Lower lobe of right lung (tissue), 2 donors: Measurements from ENCODE around the gene NCBP3. TPM values are rescaled to one million over a fixed set of nuclear protein-coding genes. Genes with fewer than 3 reads are reported as not detected.

Experiments used
- ATAC-seq, 2 donors: fragments of 200-7000 bp; cut with Tn5 transposase; one replicate each; pipeline ENCODE4 v1.9.1; 2020 to 2022; ENCODE audit warnings: mild to moderate bottlenecking in 2 of 2, moderate library complexity in 2 of 2
- DNase-seq: peaks from one replicate; pipeline ENCODE4 v3.0.0-alpha.2; 2020
- H3K27ac ChIP-seq: fragments of 200-600 bp; one replicate; pipeline ENCODE4 v1.8.0; 2022
- H3K27me3 ChIP-seq: fragments of 200-600 bp; one replicate; pipeline ENCODE4 v1.8.0; 2022; ENCODE audit warnings: low read depth
- H3K36me3 ChIP-seq: fragments of 200-600 bp; one replicate; pipeline ENCODE4 v1.8.0; 2022; ENCODE audit warnings: mild to moderate bottlenecking
- H3K4me1 ChIP-seq: fragments of 200-600 bp; one replicate; pipeline ENCODE4 v1.8.0; 2022
- H3K4me3 ChIP-seq: fragments of 200-600 bp; one replicate; pipeline ENCODE4 v1.8.0; 2022; ENCODE audit warnings: mild to moderate bottlenecking
- H3K9me3 ChIP-seq: fragments of 200-600 bp; one replicate; pipeline ENCODE4 v1.8.0; 2022
- intact Hi-C: fragments of 100-400 bp; cut with DNase I; formaldehyde crosslinking; loops from one replicate; pipeline ENCODE4 v1.11.0; 2022
- total RNA-seq: library from RNA; stranded (reverse); fragmentation: NEBNext Ultra II Directional; extraction: Animal tissue kit (Norgen Biotek cat#: 25700); gene quantifications from one replicate; pipeline ENCODE4 v1.2.1, GENCODE V29; 2021
- TF ChIP-seq, protein P1 (sequence below): fragments of 200-600 bp; IDR thresholded peaks from one replicate; pipeline ENCODE4 v1.8.0; 2022; ENCODE audit warnings: antibody characterized with exemption, mild to moderate bottlenecking
- donor health status: DM: no; HTN: yes; CAD: no; lungs with severe emphysema.

The NCBP3 gene
- total RNA-seq, 1 donor from 2014 or later = 40.3 TPM

DNA sequence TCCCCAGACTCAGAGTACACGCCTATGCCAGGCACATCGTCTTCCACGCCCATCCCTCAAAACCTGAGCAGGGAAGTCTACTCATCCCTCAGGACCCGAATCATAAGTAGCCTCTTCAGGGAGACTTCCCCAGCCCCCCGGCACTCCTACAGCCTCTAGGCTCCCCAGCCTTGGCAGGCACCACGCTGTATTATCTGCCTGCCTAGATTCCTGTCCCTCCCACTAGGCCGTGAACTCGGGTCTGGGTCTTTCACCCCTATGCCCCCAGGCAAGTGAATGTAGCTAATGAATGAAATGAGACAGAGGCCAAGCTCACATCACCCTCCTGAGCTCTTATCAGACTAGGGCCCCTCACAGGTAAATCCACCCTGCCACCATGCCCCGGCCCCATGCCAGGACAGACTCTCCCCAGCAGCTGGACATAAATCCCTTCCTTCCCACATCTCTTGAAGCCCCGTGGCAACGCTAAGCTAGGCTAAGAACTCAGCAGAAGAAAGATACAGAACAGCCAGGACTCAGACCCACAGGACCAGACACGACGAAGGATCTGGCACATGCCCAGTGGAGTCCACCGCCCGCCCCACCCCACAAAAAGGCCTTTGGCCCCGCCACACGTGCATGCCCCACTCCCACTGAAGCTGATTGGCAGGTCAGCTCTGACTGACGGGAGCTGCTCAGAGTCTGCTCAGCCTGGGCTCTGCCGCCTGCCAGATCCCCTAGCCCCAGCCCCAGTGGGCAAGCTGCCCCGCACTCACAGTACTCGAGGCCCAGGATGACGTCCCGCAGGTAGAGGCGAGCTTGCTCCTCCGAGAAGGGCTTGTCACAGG is 33.8 kb upstream of the NCBP3 start:
- H3K36me3 ChIP-seq = peaks cover 51% of the 10 kb centered on the region
- TF ChIP-seq, protein P1, sequence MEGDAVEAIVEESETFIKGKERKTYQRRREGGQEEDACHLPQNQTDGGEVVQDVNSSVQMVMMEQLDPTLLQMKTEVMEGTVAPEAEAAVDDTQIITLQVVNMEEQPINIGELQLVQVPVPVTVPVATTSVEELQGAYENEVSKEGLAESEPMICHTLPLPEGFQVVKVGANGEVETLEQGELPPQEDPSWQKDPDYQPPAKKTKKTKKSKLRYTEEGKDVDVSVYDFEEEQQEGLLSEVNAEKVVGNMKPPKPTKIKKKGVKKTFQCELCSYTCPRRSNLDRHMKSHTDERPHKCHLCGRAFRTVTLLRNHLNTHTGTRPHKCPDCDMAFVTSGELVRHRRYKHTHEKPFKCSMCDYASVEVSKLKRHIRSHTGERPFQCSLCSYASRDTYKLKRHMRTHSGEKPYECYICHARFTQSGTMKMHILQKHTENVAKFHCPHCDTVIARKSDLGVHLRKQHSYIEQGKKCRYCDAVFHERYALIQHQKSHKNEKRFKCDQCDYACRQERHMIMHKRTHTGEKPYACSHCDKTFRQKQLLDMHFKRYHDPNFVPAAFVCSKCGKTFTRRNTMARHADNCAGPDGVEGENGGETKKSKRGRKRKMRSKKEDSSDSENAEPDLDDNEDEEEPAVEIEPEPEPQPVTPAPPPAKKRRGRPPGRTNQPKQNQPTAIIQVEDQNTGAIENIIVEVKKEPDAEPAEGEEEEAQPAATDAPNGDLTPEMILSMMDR = no peak
- no peak overlapping the region for H3K4me3 ChIP-seq
- no peak overlapping the region for H3K27ac ChIP-seq
- intact Hi-C loops = no loop called here
- H3K27me3 ChIP-seq = no peaks in the 10 kb centered on the region
- ATAC-seq = no peak
- DNase-seq = no peak
- no peaks in the 10 kb centered on the region for H3K9me3 ChIP-seq
- no peaks in the 10 kb centered on the region for H3K4me1 ChIP-seq

GRCh38 chr17:3879186-3879585 is 33.1 kb upstream of the NCBP3 start:
- TF ChIP-seq, protein P1 = no peak
- Histone ChIP-seq H3K4me3 (no peak overlapping the region), H3K4me1 (no peaks in the 10 kb centered on the region), H3K27ac (no peak overlapping the region), H3K36me3 (peaks cover 45% of the 10 kb centered on the region), H3K9me3 (no peaks in the 10 kb centered on the region), H3K27me3 (no peaks in the 10 kb centered on the region)
- DNase-seq (no peak), ATAC-seq (peak in 1 of 2 donors; percentile 4)
- intact Hi-C loops = no loop called here

- Histone ChIP-seq H3K4me1 (no peaks in the 10 kb centered on the region), H3K36me3 (peaks cover 45% of the 10 kb centered on the region), H3K27ac (no peak overlapping the region), H3K9me3 (no peaks in the 10 kb centered on the region), H3K27me3 (no peaks in the 10 kb centered on the region), H3K4me3 (no peak overlapping the region)
- no peak for DNase-seq
- intact Hi-C loops = no loop called here
- TF ChIP-seq, protein P1 = no peak
- no peak for ATAC-seq
These were observed 31.2 kb upstream of the NCBP3 start for GRCh38 chr17:3877220-3877619.

GRCh38 chr17:3875317-3875716 is 29.3 kb upstream of the NCBP3 start:
- no peak overlapping the region for H3K4me3 ChIP-seq
- TF ChIP-seq, protein P1 = no peak
- ATAC-seq = no peak
- H3K4me1 ChIP-seq = peaks cover 5% of the 10 kb centered on the region
- H3K27me3 ChIP-seq = no peaks in the 10 kb centered on the region
- no peak for DNase-seq
- H3K36me3 ChIP-seq = peaks cover 46% of the 10 kb centered on the region
- intact Hi-C loops = no loop called here
- no peak overlapping the region for H3K27ac ChIP-seq
- no peaks in the 10 kb centered on the region for H3K9me3 ChIP-seq

- TF ChIP-seq, protein P1 = no peak
- intact Hi-C loops = no loop called here
- Histone ChIP-seq H3K27ac (no peak overlapping the region), H3K4me1 (peaks cover 5% of the 10 kb centered on the region), H3K36me3 (peaks cover 41% of the 10 kb centered on the region), H3K9me3 (no peaks in the 10 kb centered on the region), H3K4me3 (no peak overlapping the region), H3K27me3 (no peaks in the 10 kb centered on the region)
- ATAC-seq (no peak), DNase-seq (no peak)
These were observed 27.8 kb upstream of the NCBP3 start for GRCh38 chr17:3873862-3874261.
